K562 (cell line): ENCODE data around the gene LDLR. TPM values are rescaled to one million over a fixed set of nuclear protein-coding genes. Genes with fewer than 3 reads are reported as not detected.
A peak's percentile ranks its signal among the peaks of the same experiment; 100 is the strongest.

ENCODE experiments used
- ATAC-seq: fragments of 200-7000 bp; cut with Tn5 transposase; 3 replicates; pipeline ENCODE4 v1.9.1; 2020; ENCODE audit warnings: moderate library complexity
- BruUV-seq: library from RNA; stranded (reverse); fragments of 400-500 nt; replicated peaks from 2 replicates; lab custom pipeline; 2021; lab: Mats Ljungman, UMichigan
- CTCF ChIA-PET: fragments of 300-600 bp; formaldehyde crosslinking; extraction: SDS; loops from one replicate; lab custom pipeline; 2021; ENCODE audit warnings: low intra/inter-chr PET ratio; lab: Yijun Ruan, JAX
- POLR2A ChIA-PET: fragments of 300-600, 350-650 bp; sonication (Branson Sonifier 250); formaldehyde crosslinking; extraction: SDS; loops from one replicate; lab custom pipeline; 2021; ENCODE audit warnings: antibody characterized with exemption, inconsistent platforms; lab: Yijun Ruan, JAX
- DNase-seq, 4 experiments: peaks; one replicate each; pipeline versions ENCODE4 v3.0.0 to v3.0.0-alpha.2; 2011 to 2018; ENCODE audit warnings: low spot score in 3 of 4, mixed read lengths in 3 of 4; ENCODE audit errors: extremely low read depth in 1 of 4
- FAIRE-seq: peaks from 2 replicates; lab custom pipeline; 2011; peaks lifted over from hg19 to GRCh38; lab: Jason Lieb, UNC
- H2AFZ ChIP-seq: 2 replicates; pipeline ENCODE4 v1.6.0; 2011; ENCODE audit warnings: low read depth, low read length, control low read depth, inconsistent platforms
- H3K27ac ChIP-seq: fragments of 200-600 bp; 3 replicates; pipeline ENCODE4 v1.8.0; 2011; ENCODE audit warnings: low read depth, mild to moderate bottlenecking, control low read depth, inconsistent platforms, low read length, moderate library complexity, mixed read lengths; ENCODE audit errors: extremely low read depth
- H3K27me3 ChIP-seq, 2 experiments: fragments of 300-600 bp in 1 of 2; 2 replicates in 1 of 2; 3 replicates in 1 of 2; pipeline versions ENCODE4 v1.6.0 to v1.8.0; 2011; ENCODE audit warnings: inconsistent platforms in 2 of 2, low read length in 2 of 2, mild to moderate bottlenecking in 1 of 2, mixed read lengths in 1 of 2, moderate library complexity in 1 of 2; ENCODE audit not compliant: control insufficient read depth in 2 of 2, insufficient read depth in 2 of 2
- H3K36me3 ChIP-seq: fragments of 300-600 bp; 3 replicates; pipeline ENCODE4 v1.8.0; 2011; ENCODE audit warnings: mild to moderate bottlenecking, low read length, inconsistent platforms; ENCODE audit not compliant: control insufficient read depth, insufficient read depth
- H3K4me1 ChIP-seq, 2 experiments: fragments of 200-600 bp in 1 of 2; replicated peaks in 1 of 2; 2 replicates in 1 of 2; 3 replicates in 1 of 2; pipeline versions ENCODE4 v1.5.1 to v1.8.0; 2011; ENCODE audit warnings: inconsistent platforms in 2 of 2, low read length in 2 of 2, mild to moderate bottlenecking in 1 of 2, mixed read lengths in 1 of 2, moderate library complexity in 1 of 2; ENCODE audit not compliant: control insufficient read depth in 2 of 2, insufficient read depth in 2 of 2
- H3K4me2 ChIP-seq: 2 replicates; pipeline ENCODE4 v1.6.1; 2011; ENCODE audit warnings: low read length, control low read depth, inconsistent platforms, mixed read lengths; ENCODE audit not compliant: insufficient read depth
- H3K4me3 ChIP-seq: fragments of 200-600 bp; sonication (generic), shearing (Covaris generic); 2 replicates; pipeline ENCODE4 v1.5.1; 2016; ENCODE audit warnings: control low read depth, inconsistent platforms
- H3K79me2 ChIP-seq: fragments of 200-600 bp; 3 replicates; pipeline ENCODE4 v1.8.0; 2011; ENCODE audit warnings: low read length, inconsistent platforms; ENCODE audit not compliant: control insufficient read depth, insufficient read depth
- H3K9ac ChIP-seq, 2 experiments: 2 replicates each; pipeline versions ENCODE4 v1.6.0 to v1.6.1; 2011; ENCODE audit warnings: low read depth in 2 of 2, low read length in 2 of 2, control low read depth in 1 of 2, inconsistent platforms in 1 of 2, mild to moderate bottlenecking in 1 of 2, mixed read lengths in 1 of 2; ENCODE audit not compliant: insufficient read depth in 1 of 2
- H3K9me1 ChIP-seq: one replicate; pipeline ENCODE4 v1.6.0; 2011; ENCODE audit warnings: inconsistent platforms, mild to moderate bottlenecking, low read length, moderate library complexity; ENCODE audit not compliant: control insufficient read depth, insufficient read depth
- H3K9me3 ChIP-seq: replicated peaks from 2 replicates; pipeline ENCODE4 v1.5.1; 2011; ENCODE audit warnings: low read depth, low read length, inconsistent platforms; ENCODE audit not compliant: control insufficient read depth, insufficient read depth
- H4K20me1 ChIP-seq: replicated peaks from 2 replicates; pipeline ENCODE4 v1.6.1; 2011; ENCODE audit warnings: low read length, inconsistent platforms, mixed read lengths; ENCODE audit not compliant: control insufficient read depth, insufficient read depth
- ARNT ChIP-seq, 2 experiments: fragments of 450-650 bp; IDR thresholded peaks; 2 replicates each; pipeline ENCODE4 v1.6.1; 2016; ENCODE audit warnings: mild to moderate bottlenecking in 1 of 2
- EP300 ChIP-seq: IDR thresholded peaks from 2 replicates; pipeline ENCODE4 v1.6.1; 2012; ENCODE audit warnings: low read length, improper control_type of control experiment
- HDAC3 ChIP-seq: fragments of 450-650 bp; IDR thresholded peaks from 2 replicates; pipeline ENCODE4 v1.6.1; 2018; ENCODE audit warnings: borderline replicate concordance, mild to moderate bottlenecking, moderate library complexity; ENCODE audit not compliant: partially characterized antibody
- PURB ChIP-seq: sonication (generic); formaldehyde crosslinking; IDR thresholded peaks from 2 replicates; pipeline ENCODE4 v1.9.0; 2021; ENCODE audit warnings: low read depth, mild to moderate bottlenecking, missing genetic modification reagents
- PYGO2 ChIP-seq: fragments of 450-650 bp; IDR thresholded peaks from 2 replicates; pipeline ENCODE4 v1.6.1; 2016; ENCODE audit warnings: mild to moderate bottlenecking, missing genetic modification characterization, moderate library complexity, missing compliant biosample characterization
- WGBS: fragments of 100-300 bp; shearing (Covaris generic); methylation state at CpG from one replicate; pipeline ENCODE4 v1.1.6; 2016; ENCODE audit warnings: low coverage, mixed read lengths; ENCODE audit not compliant: insufficient coverage; ENCODE audit errors: missing lambda C conversion rate; 5-methylcytosine and 5-hydroxymethylcytosine counted together
- in situ Hi-C: fragments of 300-500 bp; cut with MboI; formaldehyde crosslinking; loops from 4 replicates; pipeline ENCODE4 v1.15.0; 2018; ENCODE audit warnings: inconsistent platforms, mixed read lengths
- intact Hi-C: fragments of 100-400 bp; cut with micrococcal nuclease; formaldehyde crosslinking; loops from 2 replicates; pipeline ENCODE4 v1.14.2; 2022
- polyA plus RNA-seq, 8 experiments: library from polyadenylated mRNA; depleted of rRNA in 4 of 8; stranded (reverse) in 5 of 8; unstranded in 3 of 8; fragments of >200 nt; fragmentation: Nextera tagmentation in 2 of 8; fragmentation: Illumina TruSeq in 1 of 8; extraction: Ambion mirVana in 2 of 8; extraction: Trizol in 1 of 8; gene quantifications; 2 replicates each; pipeline versions ENCODE4 v1.2.1 to v1.2.3, GENCODE V29; 2011 to 2014; ENCODE audit warnings: inconsistent platforms in 1 of 8, missing spikeins in 1 of 8
- total RNA-seq, 7 experiments: library from RNA; depleted of rRNA in 6 of 7; stranded (reverse); fragments of >200 nt in 6 of 7; fragmentation: Illumina TruSeq in 2 of 7; extraction: Trizol in 2 of 7; gene quantifications; 2 replicates each; pipeline versions ENCODE4 v1.2.1 to v1.2.3, GENCODE V29; 2011 to 2021; ENCODE audit warnings: low replicate concordance in 1 of 7
- TF ChIP-seq, protein P1 (sequence below), 2 experiments: fragments of 450-650 bp; formaldehyde crosslinking in 1 of 2; IDR thresholded peaks; 2 replicates each; pipeline versions ENCODE4 v1.4.0 to v1.6.1; 2014 to 2020; ENCODE audit warnings: mild to moderate bottlenecking in 2 of 2, borderline replicate concordance in 1 of 2, low read depth in 1 of 2

LDLR gene
- total and polyA plus RNA-seq, 9 of the 15 experiments (the other 6 are each of a cell fraction or from before 2014, with no cell fraction given): 19.9 to 114 (median 56.3) TPM

DNA sequence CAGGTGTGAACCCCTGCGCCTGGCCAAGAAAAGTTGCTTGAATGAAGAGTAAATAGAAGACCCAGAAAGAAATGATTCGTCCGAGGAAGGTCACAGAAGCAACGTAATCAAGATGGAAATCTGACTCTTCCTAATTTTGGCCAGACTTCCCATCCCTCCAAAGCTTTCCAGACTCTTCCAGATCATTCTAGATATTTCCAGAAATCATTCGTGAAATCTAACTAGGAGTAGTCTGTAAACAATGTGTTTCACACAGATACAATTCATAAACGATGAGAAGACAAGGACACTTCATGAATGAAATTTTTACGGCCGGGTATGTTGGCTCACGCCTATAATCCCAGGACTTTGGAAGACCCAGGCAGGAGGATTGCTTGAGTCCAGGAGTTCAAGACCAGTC lies 9.3 kb upstream of the LDLR start:
- no peak overlapping the region for H2AFZ ChIP-seq
- CTCF ChIA-PET: no interaction called here
- no peaks in the 10 kb centered on the region for H3K9me1 ChIP-seq
- H3K4me2 ChIP-seq: no peak overlapping the region
- H3K27me3 ChIP-seq: no peaks in the 10 kb centered on the region
- no peaks in the 10 kb centered on the region for H3K79me2 ChIP-seq
- in situ Hi-C loops (no loop called here), intact Hi-C loops (no loop called here)
- BruUV-seq: no TSS peak
- H3K36me3 ChIP-seq: no peaks in the 10 kb centered on the region
- H3K4me1 ChIP-seq: peaks cover 6 to 10% of the 10 kb centered on the region in 2 experiments; a peak in 3 of 5 replicates
- no peak overlapping the region for H3K9ac ChIP-seq
- no peak overlapping the region for H3K27ac ChIP-seq
- no peaks in the 10 kb centered on the region for H3K9me3 ChIP-seq
- TF ChIP-seq PURB (no peak), ARNT (IDR thresholded peaks at IDR 0.05) (peak in 1 of 2 experiments; percentile 84; a peak in 2 of 4 replicates), EP300 (peak; percentile 29; the same call in 1 of the 2 replicates), PYGO2 (no peak), HDAC3 (no peak)
- TF ChIP-seq, protein P1, sequence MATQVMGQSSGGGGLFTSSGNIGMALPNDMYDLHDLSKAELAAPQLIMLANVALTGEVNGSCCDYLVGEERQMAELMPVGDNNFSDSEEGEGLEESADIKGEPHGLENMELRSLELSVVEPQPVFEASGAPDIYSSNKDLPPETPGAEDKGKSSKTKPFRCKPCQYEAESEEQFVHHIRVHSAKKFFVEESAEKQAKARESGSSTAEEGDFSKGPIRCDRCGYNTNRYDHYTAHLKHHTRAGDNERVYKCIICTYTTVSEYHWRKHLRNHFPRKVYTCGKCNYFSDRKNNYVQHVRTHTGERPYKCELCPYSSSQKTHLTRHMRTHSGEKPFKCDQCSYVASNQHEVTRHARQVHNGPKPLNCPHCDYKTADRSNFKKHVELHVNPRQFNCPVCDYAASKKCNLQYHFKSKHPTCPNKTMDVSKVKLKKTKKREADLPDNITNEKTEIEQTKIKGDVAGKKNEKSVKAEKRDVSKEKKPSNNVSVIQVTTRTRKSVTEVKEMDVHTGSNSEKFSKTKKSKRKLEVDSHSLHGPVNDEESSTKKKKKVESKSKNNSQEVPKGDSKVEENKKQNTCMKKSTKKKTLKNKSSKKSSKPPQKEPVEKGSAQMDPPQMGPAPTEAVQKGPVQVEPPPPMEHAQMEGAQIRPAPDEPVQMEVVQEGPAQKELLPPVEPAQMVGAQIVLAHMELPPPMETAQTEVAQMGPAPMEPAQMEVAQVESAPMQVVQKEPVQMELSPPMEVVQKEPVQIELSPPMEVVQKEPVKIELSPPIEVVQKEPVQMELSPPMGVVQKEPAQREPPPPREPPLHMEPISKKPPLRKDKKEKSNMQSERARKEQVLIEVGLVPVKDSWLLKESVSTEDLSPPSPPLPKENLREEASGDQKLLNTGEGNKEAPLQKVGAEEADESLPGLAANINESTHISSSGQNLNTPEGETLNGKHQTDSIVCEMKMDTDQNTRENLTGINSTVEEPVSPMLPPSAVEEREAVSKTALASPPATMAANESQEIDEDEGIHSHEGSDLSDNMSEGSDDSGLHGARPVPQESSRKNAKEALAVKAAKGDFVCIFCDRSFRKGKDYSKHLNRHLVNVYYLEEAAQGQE (IDR thresholded peaks at IDR 0.05; ENCODE audit: borderline replicate concordance): 0 out of 2 replicates have a peak, but pooled peaks have one; percentile 9
- TF ChIP-seq, protein P1 (CRISPR knock-in tag; IDR thresholded peaks at IDR 0.05; ENCODE audit: low read depth): no peak
- TF ChIP-seq, all 486 proteins: peak for 3
- no peak overlapping the region for H3K4me3 ChIP-seq
- H4K20me1 ChIP-seq: no peaks in the 10 kb centered on the region
- DNase-seq (no peak), ATAC-seq (no peak), FAIRE-seq (no peak)
- 62% methylated on average over 9 of the region's 9 CpGs for WGBS
- POLR2A ChIA-PET: interaction anchor here (1.7 kb wide), 2 partner anchors 9 to 16 kb away, joined by 4 to 10 read pairs; partner anchors contain the start of gene LDLR
